ENCODE data around the gene ZFP57.

Gene ZFP57

GRCh38 chr6:29680904-29681303 lies at the start of gene ZFP57:
TSS of gene ZFP57 (minus strand) at chr6:29681152. CDS start at chr6:29677003, 4,149 bp downstream.
- DNase-seq (ENCODE audit: low read depth): no peak

- no peak for DNase-seq (ENCODE audit: low read depth)
Observed at GRCh38 chr6:29730575-29731126, 49.7 kb upstream of the ZFP57 start.

GRCh38 chr6:29729774-29730328 lies 48.9 kb upstream of the ZFP57 start:
- no peak for DNase-seq (ENCODE audit: low read depth)

- DNase-seq (ENCODE audit: low read depth): no peak
Observed at GRCh38 chr6:29728875-29729270, 47.9 kb upstream of the ZFP57 start.

GRCh38 chr6:29728173-29728874 lies 47.4 kb upstream of the ZFP57 start:
- no peak for DNase-seq (ENCODE audit: low read depth)

GRCh38 chr6:29727637-29728036 lies 46.7 kb upstream of the ZFP57 start:
- DNase-seq (ENCODE audit: low read depth): no peak

- DNase-seq (ENCODE audit: low read depth): no peak
Observed at GRCh38 chr6:29726571-29727194, 45.7 kb upstream of the ZFP57 start.

GRCh38 chr6:29726001-29726400 lies 45.0 kb upstream of the ZFP57 start:
- no peak for DNase-seq (ENCODE audit: low read depth)

GRCh38 chr6:29724937-29725869 lies 44.3 kb upstream of the ZFP57 start:
- no peak for DNase-seq (ENCODE audit: low read depth)

- peak; percentile 65 for DNase-seq (ENCODE audit: low read depth)
Observed at GRCh38 chr6:29723666-29724588, 43.0 kb upstream of the ZFP57 start.

GRCh38 chr6:29723262-29723665 lies 42.3 kb upstream of the ZFP57 start, which contains the start of gene HLA-F:
TSS of gene HLA-F (plus strand) at chr6:29723434. CDS start at chr6:29723464, 30 bp downstream.
- peak; percentile 74 for DNase-seq (ENCODE audit: low read depth)

GRCh38 chr6:29720863-29721262 lies 39.9 kb upstream of the ZFP57 start:
- DNase-seq (ENCODE audit: low read depth): no peak

- no peak for DNase-seq (ENCODE audit: low read depth)
Observed at GRCh38 chr6:29710281-29710941, 29.5 kb upstream of the ZFP57 start.

GRCh38 chr6:29709188-29709587 lies 28.2 kb upstream of the ZFP57 start:
- DNase-seq (ENCODE audit: low read depth): no peak

GRCh38 chr6:29708432-29709179 lies 27.7 kb upstream of the ZFP57 start:
- DNase-seq (ENCODE audit: low read depth): peak; percentile 46

GRCh38 chr6:29705389-29706231 lies 24.7 kb upstream of the ZFP57 start:
- no peak for DNase-seq (ENCODE audit: low read depth)

- peak; percentile 61 for DNase-seq (ENCODE audit: low read depth)
Observed at GRCh38 chr6:29702519-29703103, 21.7 kb upstream of the ZFP57 start.
